Measurements from ENCODE around the gene RCL1. TPM values are rescaled to one million over a fixed set of nuclear protein-coding genes. Genes with fewer than 3 reads are reported as not detected.
"Not testable (repeated sequence)": the region's sequence is repeated elsewhere in the genome, so short reads cannot be mapped to it uniquely, and the experiment has no call there.

The RCL1 gene
- polyA plus RNA-seq, 1 donor from 2014 or later, result 16.0 TPM

GRCh38 chr9:4887556-4887955 is 94.8 kb downstream of the RCL1 start:
- H3K4me1 Mint-ChIP-seq, result peaks cover 0 to 7% (median 2%) of the 10 kb centered on the region in 3 donors
- no peak overlapping the region for H3K4me3 Mint-ChIP-seq
- H3K27ac Mint-ChIP-seq, result no peak overlapping the region
- H3K36me3 Mint-ChIP-seq, result peaks cover 16% of the 10 kb centered on the region
- no peaks in the 10 kb centered on the region for H3K27me3 Mint-ChIP-seq
- H3K9me3 Mint-ChIP-seq, result no peaks in the 10 kb centered on the region

- Mint-ChIP-seq H3K27me3 (no peaks in the 10 kb centered on the region), H3K27ac (peak overlapping the region in 1 of 3 donors; percentile 7), H3K9me3 (no peaks in the 10 kb centered on the region), H3K4me3 (no peak overlapping the region), H3K4me1 (peaks cover 0 to 5% (median 2%) of the 10 kb centered on the region in 3 donors), H3K36me3 (peaks cover 8% of the 10 kb centered on the region)
These were observed 97.5 kb downstream of the RCL1 start for GRCh38 chr9:4890242-4890641.

- no peak overlapping the region for H3K4me3 Mint-ChIP-seq
- H3K27me3 Mint-ChIP-seq, result no peaks in the 10 kb centered on the region
- peaks cover 0 to 5% (median 2%) of the 10 kb centered on the region in 3 donors for H3K4me1 Mint-ChIP-seq
- no peaks in the 10 kb centered on the region for H3K9me3 Mint-ChIP-seq
- H3K36me3 Mint-ChIP-seq, result peaks cover 8% of the 10 kb centered on the region
- no peak overlapping the region for H3K27ac Mint-ChIP-seq
These were observed 98.2 kb downstream of the RCL1 start for GRCh38 chr9:4890929-4891328.

- Mint-ChIP-seq H3K27me3 (no peaks in the 10 kb centered on the region), H3K4me1 (peaks cover 0 to 3% (median 2%) of the 10 kb centered on the region in 3 donors), H3K27ac (no peak overlapping the region), H3K9me3 (no peaks in the 10 kb centered on the region), H3K36me3 (peaks cover 8% of the 10 kb centered on the region), H3K4me3 (no peak overlapping the region)
These were observed 98.9 kb downstream of the RCL1 start for GRCh38 chr9:4891674-4892073.

GRCh38 chr9:4892501-4893194 is 99.9 kb downstream of the RCL1 start:
- H3K4me3 Mint-ChIP-seq, result no peak overlapping the region
- no peak overlapping the region for H3K27ac Mint-ChIP-seq
- no peaks in the 10 kb centered on the region for H3K4me1 Mint-ChIP-seq
- peaks cover 0 to under 1% (median 0%) of the 10 kb centered on the region in 3 donors for H3K9me3 Mint-ChIP-seq
- H3K27me3 Mint-ChIP-seq, result no peaks in the 10 kb centered on the region
- peaks cover 8% of the 10 kb centered on the region for H3K36me3 Mint-ChIP-seq

- Mint-ChIP-seq H3K36me3 (peaks cover 8% of the 10 kb centered on the region), H3K9me3 (peaks cover 0 to 9% (median 0%) of the 10 kb centered on the region in 3 donors), H3K4me3 (no peak overlapping the region), H3K27me3 (no peaks in the 10 kb centered on the region), H3K27ac (no peak overlapping the region), H3K4me1 (no peaks in the 10 kb centered on the region)
These were observed 101.3 kb downstream of the RCL1 start for GRCh38 chr9:4894076-4894475.

- not testable (repeated sequence) for H3K4me1 Mint-ChIP-seq, H3K27ac Mint-ChIP-seq, H3K4me3 Mint-ChIP-seq, H3K27me3 Mint-ChIP-seq
- H3K36me3 Mint-ChIP-seq, result peaks cover 13% of the 10 kb centered on the region
- peaks cover 0 to 23% (median 4%) of the 10 kb centered on the region in 3 donors for H3K9me3 Mint-ChIP-seq
These were observed 107.1 kb downstream of the RCL1 start for GRCh38 chr9:4899853-4900252.

- H3K4me1 Mint-ChIP-seq, H3K27me3 Mint-ChIP-seq: not testable (repeated sequence)
- Mint-ChIP-seq H3K36me3 (peaks cover 13% of the 10 kb centered on the region), H3K9me3 (peaks cover 0 to 23% (median 4%) of the 10 kb centered on the region in 3 donors), H3K27ac (peak overlapping the region in 2 of 3 donors; percentile 4 to 29), H3K4me3 (peak overlapping the region in 2 of 4 donors; percentile 32 to 47)
These were observed 108.8 kb downstream of the RCL1 start for GRCh38 chr9:4901401-4902134.

- Mint-ChIP-seq H3K27me3 (no peaks in the 10 kb centered on the region), H3K27ac (peak overlapping the region in 1 of 3 donors; percentile 29), H3K36me3 (peaks cover 15% of the 10 kb centered on the region), H3K4me3 (no peak overlapping the region), H3K4me1 (peaks cover 0 to 5% (median 2%) of the 10 kb centered on the region in 3 donors), H3K9me3 (peaks cover 0 to 23% (median 4%) of the 10 kb centered on the region in 3 donors)
These were observed 109.4 kb downstream of the RCL1 start for GRCh38 chr9:4902135-4902475.

- Mint-ChIP-seq H3K9me3 (peaks cover 0 to 11% (median 1%) of the 10 kb centered on the region in 3 donors), H3K27ac (no peak overlapping the region), H3K4me3 (no peak overlapping the region), H3K27me3 (no peaks in the 10 kb centered on the region), H3K4me1 (peaks cover 0 to 5% (median 2%) of the 10 kb centered on the region in 3 donors), H3K36me3 (peaks cover 5% of the 10 kb centered on the region)
These were observed 111.8 kb downstream of the RCL1 start for GRCh38 chr9:4904322-4905134.

- Mint-ChIP-seq H3K4me3 (no peak overlapping the region), H3K27me3 (no peaks in the 10 kb centered on the region), H3K27ac (no peak overlapping the region), H3K4me1 (peaks cover 0 to 5% (median 2%) of the 10 kb centered on the region in 3 donors), H3K36me3 (peaks cover 7% of the 10 kb centered on the region), H3K9me3 (peaks cover 0 to 6% (median 0%) of the 10 kb centered on the region in 3 donors)
These were observed 112.4 kb downstream of the RCL1 start for GRCh38 chr9:4905135-4905490.

Other genes with a start within 250 kb of the RCL1 start
- 2.2 TPM for gene PLPP6, start 130.7 kb upstream of the RCL1 start, polyA plus RNA-seq
- not detected for gene SPATA6L, start 126.5 kb upstream of the RCL1 start, polyA plus RNA-seq
- 13.4 TPM for gene CDC37L1, start 113.4 kb upstream of the RCL1 start, polyA plus RNA-seq
- gene AK3, start 51.7 kb upstream of the RCL1 start, polyA plus RNA-seq, result 25.1 TPM
- 9.2 TPM for gene JAK2, start 192.3 kb downstream of the RCL1 start, polyA plus RNA-seq

Measured in IgD-negative memory B cell (primary cell).